Activated CD4-positive, alpha-beta T cell treated with anti-CD3 and anti-CD28 coated beads, Interleukin-2, Interleukin-6, amounts not matched to agents 100 ng/mL and 50 ng/mL, durations not matched to agents 16 hours and 8 hours (primary cell): ENCODE data around the gene SRC.

Experiments used
- DNase-seq: peaks from one replicate; pipeline ENCODE4 v3.0.0-alpha.2; 2020

SRC gene

GRCh38 chr20:37397954-37398749 lies 52.2 kb downstream of the SRC start:
- DNase-seq: no peak

GRCh38 chr20:37398750-37399621 lies 53.0 kb downstream of the SRC start:
- DNase-seq: no peak

- DNase-seq: no peak
Measured at GRCh38 chr20:37401282-37401929, 55.5 kb downstream of the SRC start.

GRCh38 chr20:37401930-37402675 lies 56.2 kb downstream of the SRC start:
- no peak for DNase-seq

- no peak for DNase-seq
Measured at GRCh38 chr20:37403107-37404033, 57.4 kb downstream of the SRC start.

- no peak for DNase-seq
Measured at GRCh38 chr20:37404461-37404890, 58.5 kb downstream of the SRC start.

GRCh38 chr20:37405351-37405897 lies 59.5 kb downstream of the SRC start:
- DNase-seq: no peak

GRCh38 chr20:37406010-37406998 lies 60.4 kb downstream of the SRC start:
- DNase-seq: peak; percentile 59

- no peak for DNase-seq
Measured at GRCh38 chr20:37407019-37407566, 61.2 kb downstream of the SRC start.

GRCh38 chr20:37407573-37408002 lies 61.6 kb downstream of the SRC start:
- DNase-seq: no peak

GRCh38 chr20:37408302-37409193 lies 62.6 kb downstream of the SRC start:
- DNase-seq: no peak

- DNase-seq: no peak
Measured at GRCh38 chr20:37411408-37412219, 65.7 kb downstream of the SRC start.

GRCh38 chr20:37413023-37413334 lies 67.0 kb downstream of the SRC start:
- no peak for DNase-seq

- DNase-seq: no peak
Measured at GRCh38 chr20:37413379-37413778, 67.4 kb downstream of the SRC start.

GRCh38 chr20:37414224-37415035 lies 68.5 kb downstream of the SRC start:
- DNase-seq: no peak

GRCh38 chr20:37415118-37416085 lies 69.5 kb downstream of the SRC start:
- DNase-seq: no peak
